PC-9 (cell line): ENCODE results near the gene TMEM117. TPM values are rescaled to one million over a fixed set of nuclear protein-coding genes. Genes with fewer than 3 reads are reported as not detected.

ENCODE experiments used
- BruUV-seq: library from RNA; stranded (reverse); fragments of 400-500 nt; replicated peaks from 2 replicates; lab custom pipeline; 2021; lab: Mats Ljungman, UMichigan
- CTCF ChIA-PET: fragments of 300-600 bp; sonication (Branson Sonifier 250); formaldehyde crosslinking; loops from one replicate; lab custom pipeline; 2022; ENCODE audit warnings: antibody characterized with exemption; lab: Charles Lee
- POLR2A ChIA-PET: fragments of 300-600 bp; sonication (Branson Sonifier 250); formaldehyde crosslinking; loops from one replicate; lab custom pipeline; 2022; ENCODE audit warnings: antibody characterized with exemption; ENCODE audit not compliant: unreplicated experiment; lab: Charles Lee
- DNase-seq, 2 experiments: peaks; one replicate each; pipeline versions ENCODE4 v3.0.0 to v3.0.0-alpha.2; 2015 to 2022; ENCODE audit warnings: mixed read lengths in 1 of 2
- H2AFZ ChIP-seq: fragments of 200-600 bp; sonication (generic); 2 replicates; pipeline ENCODE4 v1.8.1; 2017; ENCODE audit warnings: antibody characterized with exemption
- H3F3A ChIP-seq: fragments of 200-600 bp; sonication (generic); 2 replicates; pipeline ENCODE4 v1.8.1; 2017; ENCODE audit warnings: antibody characterized with exemption, mild to moderate bottlenecking, low read depth; ENCODE audit not compliant: insufficient read depth
- H3K27ac ChIP-seq: fragments of 200-600 bp; sonication (generic); 2 replicates; pipeline ENCODE4 v1.6.1; 2016; ENCODE audit warnings: mixed run types
- H3K27me3 ChIP-seq: fragments of 200-600 bp; sonication (generic); 2 replicates; pipeline ENCODE4 v1.6.1; 2016; ENCODE audit warnings: low read depth, mixed run types; ENCODE audit not compliant: insufficient read depth
- H3K36me3 ChIP-seq: fragments of 200-600 bp; sonication (generic); 2 replicates; pipeline ENCODE4 v1.6.1; 2016; ENCODE audit warnings: low read depth, mixed run types
- H3K4me1 ChIP-seq: fragments of 200-600 bp; sonication (generic); replicated peaks from 2 replicates; pipeline ENCODE4 v1.6.1; 2016; ENCODE audit warnings: mixed run types; ENCODE audit not compliant: insufficient read depth
- H3K4me2 ChIP-seq: fragments of 200-600 bp; sonication (generic); 2 replicates; pipeline ENCODE4 v1.6.1; 2017; ENCODE audit warnings: mixed run types
- H3K4me3 ChIP-seq: fragments of 200-600 bp; sonication (generic); 2 replicates; pipeline ENCODE4 v1.6.1; 2016; ENCODE audit warnings: mixed run types
- H3K79me2 ChIP-seq: fragments of 200-600 bp; sonication (generic); 2 replicates; pipeline ENCODE4 v1.6.1; 2017; ENCODE audit warnings: low read depth, mixed run types
- H3K9me2 ChIP-seq: fragments of 200-600 bp; sonication (generic); 2 replicates; pipeline ENCODE4 v1.8.1; 2017; ENCODE audit warnings: mild to moderate bottlenecking; ENCODE audit not compliant: insufficient read depth
- H3K9me3 ChIP-seq: fragments of 200-600 bp; sonication (generic); 2 replicates; pipeline ENCODE4 v1.8.1; 2016; ENCODE audit warnings: low read depth; ENCODE audit not compliant: insufficient read depth
- H4K20me1 ChIP-seq: fragments of 200-600 bp; sonication (generic); 2 replicates; pipeline ENCODE4 v1.8.1; 2017; ENCODE audit not compliant: insufficient read depth
- CTCF ChIP-seq: fragments of 200-600 bp; sonication (generic); conservative IDR thresholded peaks from 2 replicates; pipeline ENCODE4 v1.6.1; 2017; ENCODE audit warnings: mixed run types, antibody characterized with exemption, mild to moderate bottlenecking, moderate library complexity
- EZH2 ChIP-seq: fragments of 200-600 bp; sonication (generic); IDR thresholded peaks from 2 replicates; pipeline ENCODE4 v1.8.0; 2017; ENCODE audit warnings: antibody characterized with exemption, low read depth
- intact Hi-C: fragments of 100-400 bp; cut with micrococcal nuclease; formaldehyde crosslinking; loops from one replicate; pipeline ENCODE4 v1.10.0; 2022; ENCODE audit not compliant: unreplicated experiment
- total RNA-seq: library from RNA; stranded (reverse); gene quantifications from 2 replicates; pipeline ENCODE4 v1.2.3, GENCODE V29; 2021

TMEM117 gene
- total RNA-seq, 1 experiment from 2014 or later, result 2.0 TPM

GRCh38 chr12:43921666-43922337 lies 85.9 kb downstream of the TMEM117 start:
- Histone ChIP-seq H3K79me2 (no peaks in the 10 kb centered on the region), H3K4me3 (no peak overlapping the region), H2AFZ (no peak overlapping the region), H3F3A (no peaks in the 10 kb centered on the region), H3K4me1 (no peaks in the 10 kb centered on the region), H4K20me1 (no peaks in the 10 kb centered on the region), H3K9me2 (peaks cover 3% of the 10 kb centered on the region; the same call in 1 of the 2 replicates), H3K27ac (no peak overlapping the region), H3K36me3 (no peaks in the 10 kb centered on the region), H3K4me2 (no peak overlapping the region), H3K27me3 (no peaks in the 10 kb centered on the region), H3K9me3 (no peaks in the 10 kb centered on the region)
- no TSS peak for BruUV-seq
- intact Hi-C loops, result no loop called here
- POLR2A ChIA-PET, result no interaction called here
- CTCF ChIA-PET, result no interaction called here
- no peak for TF ChIP-seq CTCF
- no peak for TF ChIP-seq EZH2
- DNase-seq, result no peak

- no TSS peak for BruUV-seq
- H3K9me2 ChIP-seq, result peaks cover 4% of the 10 kb centered on the region; the same call in 1 of the 2 replicates
- no peaks in the 10 kb centered on the region for H4K20me1 ChIP-seq
- H3K27me3 ChIP-seq, result no peaks in the 10 kb centered on the region
- ChIA-PET CTCF (no interaction called here), POLR2A (no interaction called here)
- no peaks in the 10 kb centered on the region for H3K36me3 ChIP-seq
- TF ChIP-seq EZH2, result no peak
- TF ChIP-seq CTCF, result no peak
- 0 out of 2 replicates have a peak, but pooled peaks cover 3% of the 10 kb centered on the region for H3K9me3 ChIP-seq
- H3K79me2 ChIP-seq, result no peaks in the 10 kb centered on the region
- DNase-seq, result no peak
- H2AFZ ChIP-seq, result no peak overlapping the region
- H3K4me1 ChIP-seq, result no peaks in the 10 kb centered on the region
- H3F3A ChIP-seq, result no peaks in the 10 kb centered on the region
- no peak overlapping the region for H3K27ac ChIP-seq
- intact Hi-C loops, result no loop called here
- H3K4me2 ChIP-seq, result no peak overlapping the region
- H3K4me3 ChIP-seq, result no peak overlapping the region
Measured at GRCh38 chr12:43930032-43930431, 94.2 kb downstream of the TMEM117 start.

GRCh38 chr12:43931187-43931586 lies 95.3 kb downstream of the TMEM117 start:
- BruUV-seq, result no TSS peak
- Histone ChIP-seq H4K20me1 (no peaks in the 10 kb centered on the region), H2AFZ (no peak overlapping the region), H3K4me1 (no peaks in the 10 kb centered on the region), H3K4me3 (no peak overlapping the region), H3K27ac (no peak overlapping the region), H3K4me2 (no peak overlapping the region), H3K79me2 (no peaks in the 10 kb centered on the region), H3F3A (no peaks in the 10 kb centered on the region), H3K36me3 (no peaks in the 10 kb centered on the region), H3K9me2 (peaks cover 4% of the 10 kb centered on the region; the same call in 1 of the 2 replicates), H3K9me3 (0 out of 2 replicates have a peak, but pooled peaks cover 3% of the 10 kb centered on the region), H3K27me3 (no peaks in the 10 kb centered on the region)
- no peak for TF ChIP-seq EZH2
- no peak for TF ChIP-seq CTCF
- CTCF ChIA-PET, result no interaction called here
- DNase-seq, result no peak
- intact Hi-C loops, result no loop called here
- POLR2A ChIA-PET, result no interaction called here
